H1 (cell line): ENCODE results near the gene FAM168B. TPM values are rescaled to one million over a fixed set of nuclear protein-coding genes. Genes with fewer than 3 reads are reported as not detected.

Experiments used
- CREB1 ChIP-seq: IDR thresholded peaks from 2 replicates; pipeline ENCODE4 v1.6.1; 2012; ENCODE audit warnings: inconsistent platforms
- EZH2 ChIP-seq: fragments of 200-600 bp; sonication (generic); IDR thresholded peaks from 2 replicates; pipeline ENCODE4 v1.7.1; 2012; ENCODE audit warnings: low read depth, mild to moderate bottlenecking, moderate library complexity, low read length, inconsistent platforms; ENCODE audit not compliant: severe bottlenecking
- POU5F1 ChIP-seq: IDR thresholded peaks from 2 replicates; pipeline ENCODE4 v1.6.1; 2011; ENCODE audit warnings: low read depth, mild to moderate bottlenecking, low read length, moderate library complexity
- polyA plus RNA-seq, 7 experiments: library from polyadenylated mRNA; depleted of rRNA in 3 of 7; stranded (reverse) in 5 of 7; unstranded in 2 of 7; fragments of >200 nt in 5 of 7; fragments of 200-250 nt in 2 of 7; gene quantifications; 1 replicate in 5 of 7; 2 replicates in 1 of 7; 4 replicates in 1 of 7; pipeline versions ENCODE4 v1.2.1 to v1.2.3, GENCODE V29; 2011 to 2013; ENCODE audit warnings: missing spikeins in 2 of 7, mixed read lengths in 2 of 7
- total RNA-seq: library from RNA; stranded (reverse); fragmentation: NEBNext Ultra II Directional; extraction: Animal tissue kit (Norgen Biotek cat#: 25700); gene quantifications from 2 replicates; pipeline ENCODE4 v1.2.1, GENCODE V29; 2021

Gene FAM168B
- total and polyA plus RNA-seq, 2 of the 8 experiments (the other 6 are each of a cell fraction or from before 2014, with no cell fraction given): 61.9 to 123 TPM

- TF ChIP-seq EZH2 (no peak), CREB1 (no peak), POU5F1 (no peak)
- TF ChIP-seq, all 59 proteins: peak for 0
Measured at GRCh38 chr2:131008967-131009366, 84.3 kb downstream of the FAM168B start (continued).
